Natural killer cell (primary cell): ENCODE data around the gene SLC6A16. TPM values are rescaled to one million over a fixed set of nuclear protein-coding genes. Genes with fewer than 3 reads are reported as not detected.
"Not testable (repeated sequence)": the region's sequence is repeated elsewhere in the genome, so short reads cannot be mapped to it uniquely, and the experiment has no call there.

ENCODE experiments used
- ATAC-seq, 3 donors: fragments of 150-1000 bp in 2 of 3; fragments of 200-7000 bp in 1 of 3; cut with Tn5 transposase; 1 replicate in 1 of 3; 2 replicates in 2 of 3; pipeline ENCODE4 v1.10.0; 2021; ENCODE audit warnings: mild to moderate bottlenecking in 2 of 3, moderate library complexity in 2 of 3
- DNase-seq, 2 donors: peaks; one replicate each; pipeline versions ENCODE4 v3.0.0 to v3.0.0-alpha.2; 2013 to 2021; ENCODE audit warnings: mixed read lengths in 1 of 2
- H3K27ac ChIP-seq: one replicate; pipeline ENCODE4 v1.5.1; 2013; ENCODE audit warnings: mild to moderate bottlenecking, low read length
- H3K27me3 ChIP-seq: one replicate; pipeline ENCODE4 v1.6.1; 2013; ENCODE audit warnings: low read length; ENCODE audit not compliant: control insufficient read depth, insufficient read depth
- H3K36me3 ChIP-seq: one replicate; pipeline ENCODE4 v1.6.1; 2013; ENCODE audit warnings: low read length; ENCODE audit not compliant: control insufficient read depth, insufficient read depth
- H3K4me1 ChIP-seq: one replicate; pipeline ENCODE4 v1.6.1; 2013; ENCODE audit warnings: low read length; ENCODE audit not compliant: control insufficient read depth, insufficient read depth
- H3K4me3 ChIP-seq: one replicate; pipeline ENCODE4 v1.5.1; 2013; ENCODE audit warnings: low read length
- H3K9me3 ChIP-seq: one replicate; pipeline ENCODE4 v1.6.1; 2013; ENCODE audit warnings: low read length; ENCODE audit not compliant: control insufficient read depth, insufficient read depth
- H3K27ac Mint-ChIP-seq, 2 donors: one replicate each; pipeline ENCODE4 v1.8.0; 2022; ENCODE audit warnings: mild to moderate bottlenecking in 2 of 2, mixed read lengths in 2 of 2, moderate library complexity in 1 of 2
- H3K27me3 Mint-ChIP-seq, 2 donors: one replicate each; pipeline ENCODE4 v1.8.0; 2022; ENCODE audit warnings: low read depth in 2 of 2, mixed read lengths in 2 of 2
- H3K36me3 Mint-ChIP-seq: one replicate; pipeline ENCODE4 v1.8.0; 2022; ENCODE audit warnings: mixed read lengths
- H3K4me1 Mint-ChIP-seq, 2 donors: one replicate each; pipeline ENCODE4 v1.8.0; 2022; ENCODE audit warnings: mixed read lengths in 2 of 2
- H3K4me3 Mint-ChIP-seq: one replicate; pipeline ENCODE4 v1.8.0; 2022; ENCODE audit warnings: mild to moderate bottlenecking, moderate library complexity, mixed read lengths
- H3K9me3 Mint-ChIP-seq, 2 donors: one replicate each; pipeline ENCODE4 v1.8.0; 2022; ENCODE audit warnings: mixed read lengths in 2 of 2
- CTCF ChIP-seq: fragments of 200-600 bp; IDR thresholded peaks from one replicate; pipeline ENCODE4 v1.8.0; 2022; ENCODE audit warnings: antibody characterized with exemption
- WGBS: methylation state at CpG from one replicate; pipeline ENCODE4 v1.1.7; 2013; ENCODE audit warnings: missing lambda C conversion rate; ENCODE audit not compliant: insufficient coverage; 5-methylcytosine and 5-hydroxymethylcytosine counted together
- intact Hi-C: fragments of 100-400 bp; cut with micrococcal nuclease; formaldehyde crosslinking; loops from one replicate; pipeline ENCODE4 v1.14.2; 2022
- total RNA-seq, 4 donors: library from RNA; stranded (reverse); fragments of 120-200 nt in 1 of 4; gene quantifications; one replicate each; pipeline versions ENCODE4 v1.2.3 to v1.2.4, GENCODE V29; 2013 to 2022

Gene SLC6A16
- total RNA-seq, 3 donors from 2014 or later (not counting 1 experiment from before 2014, with no cell fraction given), result 7.2 to 11.5 (median 10.8) TPM

- intact Hi-C loops, result loop anchor here (5.0 kb wide), 1 partner anchor 35 kb away; the partner anchor contains the start of gene CD37
- DNase-seq (no peak), ATAC-seq (no peak)
- TF ChIP-seq CTCF, result no peak
- H3K4me1 ChIP-seq, result peaks cover 10% of the 10 kb centered on the region
- no peak overlapping the region for H3K4me3 ChIP-seq
- H3K36me3 ChIP-seq, result no peaks in the 10 kb centered on the region
- Mint-ChIP-seq H3K4me1 (peaks cover 0 to 9% of the 10 kb centered on the region in 2 donors), H3K27ac (no peak overlapping the region), H3K36me3 (peaks cover 7% of the 10 kb centered on the region), H3K4me3 (no peak overlapping the region), H3K27me3 (no peaks in the 10 kb centered on the region), H3K9me3 (no peaks in the 10 kb centered on the region)
- no peak overlapping the region for H3K27ac ChIP-seq
- H3K9me3 ChIP-seq, result no peaks in the 10 kb centered on the region
- 88% methylated on average over 5 of the region's 5 CpGs for WGBS
- no peaks in the 10 kb centered on the region for H3K27me3 ChIP-seq
Observed at GRCh38 chr19:49301866-49302252, 23.1 kb downstream of the SLC6A16 start.

- ATAC-seq (peak; percentile 89 to 100 (median 92)), DNase-seq (peak; percentile 78 to 88)
- no peak overlapping the region for H3K4me3 Mint-ChIP-seq
- Histone ChIP-seq H3K36me3 (no peaks in the 10 kb centered on the region), H3K27ac (no peak overlapping the region), H3K9me3 (no peaks in the 10 kb centered on the region), H3K4me1 (peaks cover 10% of the 10 kb centered on the region), H3K27me3 (no peaks in the 10 kb centered on the region), H3K4me3 (no peak overlapping the region)
- whole genome bisulfite sequencing, result 27% methylated on average over 8 of the region's 8 CpGs
- H3K27ac Mint-ChIP-seq, result no peak overlapping the region
- peaks cover 7% of the 10 kb centered on the region for H3K36me3 Mint-ChIP-seq
- no peaks in the 10 kb centered on the region for H3K9me3 Mint-ChIP-seq
- no peaks in the 10 kb centered on the region for H3K27me3 Mint-ChIP-seq
- intact Hi-C loops, result loop anchor here (5.0 kb wide), 1 partner anchor 36 kb away; the partner anchor contains the start of gene CD37
- peak; percentile 89 for TF ChIP-seq CTCF
- peaks cover 0 to 9% of the 10 kb centered on the region in 2 donors for H3K4me1 Mint-ChIP-seq
Observed at GRCh38 chr19:49301165-49301865, 23.7 kb downstream of the SLC6A16 start.

GRCh38 chr19:49298653-49299052 is 26.3 kb downstream of the SLC6A16 start:
- H3K9me3 Mint-ChIP-seq, DNase-seq, H3K4me1 Mint-ChIP-seq, H3K27ac ChIP-seq, H3K36me3 Mint-ChIP-seq, H3K4me1 ChIP-seq, H3K4me3 Mint-ChIP-seq, H3K27me3 ChIP-seq, H3K27ac Mint-ChIP-seq, H3K27me3 Mint-ChIP-seq, H3K4me3 ChIP-seq, H3K9me3 ChIP-seq, ATAC-seq, H3K36me3 ChIP-seq, intact Hi-C loops: not testable (repeated sequence)
- WGBS, result 85% methylated on average over 3 of the region's 3 CpGs

- 95% methylated on average over 2 of the region's 3 CpGs for WGBS
- peaks cover 10% of the 10 kb centered on the region for H3K4me1 ChIP-seq
- Mint-ChIP-seq H3K4me3 (no peak overlapping the region), H3K27ac (no peak overlapping the region), H3K36me3 (peaks cover under 1% of the 10 kb centered on the region), H3K9me3 (no peaks in the 10 kb centered on the region), H3K4me1 (peaks cover 0 to 9% of the 10 kb centered on the region in 2 donors), H3K27me3 (no peaks in the 10 kb centered on the region)
- ATAC-seq (no peak), DNase-seq (no peak)
- no peaks in the 10 kb centered on the region for H3K27me3 ChIP-seq
- no peak overlapping the region for H3K27ac ChIP-seq
- H3K4me3 ChIP-seq, result no peak overlapping the region
- no peak for TF ChIP-seq CTCF
- H3K36me3 ChIP-seq, result peaks cover 4% of the 10 kb centered on the region
- no peaks in the 10 kb centered on the region for H3K9me3 ChIP-seq
- intact Hi-C loops, result no loop called here
Observed at GRCh38 chr19:49297403-49297802, 27.6 kb downstream of the SLC6A16 start.
